Measurements from ENCODE around the gene WDR75. TPM values are rescaled to one million over a fixed set of nuclear protein-coding genes. Genes with fewer than 3 reads are reported as not detected.

The WDR75 gene
- total and polyA plus RNA-seq, 2 of the 13 experiments (the other 11 are each of a cell fraction or from before 2014, with no cell fraction given): 63.0 to 74.1 TPM

- peak; percentile 81 for TF ChIP-seq ARID5B (CRISPR knock-in tag; IDR thresholded peaks at IDR 0.05)
- TF ChIP-seq ZNF776 (CRISPR knock-in tag; IDR thresholded peaks at IDR 0.05): no peak
- no peak for TF ChIP-seq RARG (CRISPR knock-in tag; IDR thresholded peaks at IDR 0.05; ENCODE audit: low read depth)
- peak; percentile 70 for TF ChIP-seq CEBPG (CRISPR knock-in tag; IDR thresholded peaks at IDR 0.05)
- no peak for TF ChIP-seq ZFP37 (CRISPR knock-in tag; IDR thresholded peaks at IDR 0.05; ENCODE audit: borderline replicate concordance)
- peak; percentile 51; the same call in 1 of the 2 replicates for TF ChIP-seq BCL6 (CRISPR knock-in tag; IDR thresholded peaks at IDR 0.05)
- TF ChIP-seq ZNF180 (CRISPR knock-in tag; IDR thresholded peaks at IDR 0.05; ENCODE audit: borderline replicate concordance, low read depth): no peak
- TF ChIP-seq ZNF292 (CRISPR knock-in tag; IDR thresholded peaks at IDR 0.05; ENCODE audit: borderline replicate concordance, low read depth): no peak
- TF ChIP-seq THAP11 (CRISPR knock-in tag; IDR thresholded peaks at IDR 0.05): peak; percentile 51; the same call in 1 of the 2 replicates
- no peak for TF ChIP-seq NCOA2 (CRISPR knock-in tag; IDR thresholded peaks at IDR 0.05)
- TF ChIP-seq CHCHD3 (CRISPR knock-in tag; IDR thresholded peaks at IDR 0.05): no peak
- no peak for TF ChIP-seq ZNF703 (CRISPR knock-in tag; IDR thresholded peaks at IDR 0.05; ENCODE audit: borderline replicate concordance)
- TF ChIP-seq THRA (CRISPR knock-in tag; IDR thresholded peaks at IDR 0.05; ENCODE audit: borderline replicate concordance): 0 out of 2 replicates have a peak, but pooled peaks have one; percentile 13
- no peak for TF ChIP-seq MBD4 (IDR thresholded peaks at IDR 0.05; ENCODE audit: borderline replicate concordance, low read length)
- no peak for TF ChIP-seq ZNF546 (CRISPR knock-in tag; conservative IDR thresholded peaks at IDR 0.05)
- TF ChIP-seq ZNF83 (CRISPR knock-in tag; IDR thresholded peaks at IDR 0.05; ENCODE audit: borderline replicate concordance): no peak
- peak; percentile 15; the same call in 1 of the 2 replicates for TF ChIP-seq ZNF644 (CRISPR knock-in tag; IDR thresholded peaks at IDR 0.05; ENCODE audit: low read depth)
- peak; percentile 37 for TF ChIP-seq RXRB (CRISPR knock-in tag; IDR thresholded peaks at IDR 0.05; ENCODE audit: borderline replicate concordance)
- TF ChIP-seq CCAR2 (optimal IDR thresholded peaks at IDR 0.05; ENCODE audit: low read depth, low read length): no peak
- TF ChIP-seq ZNF205 (CRISPR knock-in tag; IDR thresholded peaks at IDR 0.05): no peak
- no peak for TF ChIP-seq ZNF770 (CRISPR knock-in tag; IDR thresholded peaks at IDR 0.05)
Observed at GRCh38 chr2:189521699-189522434, 80.6 kb downstream of the WDR75 start (continued).
